Muscle layer of colon (tissue), 2 donors: ENCODE measurements around the gene PNPLA5.

Source experiments
- H3K27ac ChIP-seq: one replicate; pipeline ENCODE4 v1.7.0; 2013; ENCODE audit warnings: low read depth, mild to moderate bottlenecking, low read length, moderate library complexity
- H3K27me3 ChIP-seq, 2 donors: one replicate each; pipeline ENCODE4 v1.7.0; 2013; ENCODE audit warnings: low read length in 2 of 2, mild to moderate bottlenecking in 2 of 2; ENCODE audit not compliant: insufficient read depth in 2 of 2, control insufficient read depth in 1 of 2
- H3K36me3 ChIP-seq: one replicate; pipeline ENCODE4 v1.7.0; 2013; ENCODE audit warnings: mild to moderate bottlenecking, low read length; ENCODE audit not compliant: insufficient read depth
- H3K4me1 ChIP-seq: one replicate; pipeline ENCODE4 v1.7.0; 2013; ENCODE audit warnings: mild to moderate bottlenecking, low read length; ENCODE audit not compliant: insufficient read depth
- H3K4me3 ChIP-seq, 2 donors: one replicate each; pipeline ENCODE4 v1.7.0; 2013; ENCODE audit warnings: low read length in 2 of 2, low read depth in 1 of 2, mild to moderate bottlenecking in 1 of 2, moderate library complexity in 1 of 2
- H3K9ac ChIP-seq: one replicate; pipeline ENCODE4 v1.7.0; 2013; ENCODE audit warnings: low read length
- H3K9me3 ChIP-seq: one replicate; pipeline ENCODE4 v1.7.0; 2013; ENCODE audit warnings: mild to moderate bottlenecking, low read length
- donor health status: abdominal sarcoma.
- donor health status: Adenocarcinoma of cecum.

The PNPLA5 gene

DNA sequence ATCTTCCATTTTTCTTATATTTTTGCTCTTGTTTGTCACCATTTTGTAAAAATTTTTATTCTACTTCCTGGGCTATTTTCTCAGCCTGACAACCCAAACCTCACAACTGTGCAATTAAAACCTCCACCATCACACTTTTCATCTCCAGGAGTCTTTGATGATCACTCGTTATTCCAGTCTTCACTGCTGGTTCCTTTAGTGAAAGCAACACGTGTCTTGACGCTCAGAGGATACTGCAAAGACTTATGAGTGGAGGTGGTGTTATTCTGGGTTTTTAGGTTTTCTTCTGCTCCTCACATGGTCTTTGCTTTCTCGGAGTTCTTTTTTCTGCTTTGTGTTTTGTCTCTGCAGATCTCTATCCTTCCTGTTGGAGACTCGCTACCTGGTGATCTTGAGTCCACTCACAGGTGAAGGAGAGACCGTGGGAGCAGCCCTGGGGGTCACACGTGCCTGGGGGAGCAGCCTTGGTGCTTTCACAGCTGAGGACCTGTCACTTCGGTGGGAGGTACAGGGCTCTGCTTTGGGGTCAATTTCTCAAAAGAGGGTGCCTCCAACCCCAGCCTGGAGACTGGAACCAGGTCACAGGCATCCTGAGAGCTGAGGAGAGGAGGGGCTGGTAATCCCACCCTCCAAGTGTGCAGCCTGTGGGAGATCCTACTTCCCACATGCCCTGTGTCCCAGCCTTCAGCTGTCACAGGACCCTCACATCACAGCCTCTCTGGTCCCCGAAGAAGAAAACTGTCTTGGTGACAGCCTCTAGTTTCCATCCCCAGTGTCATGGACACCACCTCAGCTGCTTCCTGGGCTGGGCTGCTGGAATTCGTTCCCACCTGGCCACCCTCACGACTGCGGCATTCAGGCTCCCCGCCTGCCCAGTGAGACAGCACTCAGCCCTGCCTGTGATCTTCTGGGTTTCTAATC lies 40.5 kb downstream of the PNPLA5 start:
- H3K9ac ChIP-seq, result no peak overlapping the region
- H3K4me1 ChIP-seq, result no peaks in the 10 kb centered on the region
- H3K4me3 ChIP-seq, result no peak overlapping the region

DNA sequence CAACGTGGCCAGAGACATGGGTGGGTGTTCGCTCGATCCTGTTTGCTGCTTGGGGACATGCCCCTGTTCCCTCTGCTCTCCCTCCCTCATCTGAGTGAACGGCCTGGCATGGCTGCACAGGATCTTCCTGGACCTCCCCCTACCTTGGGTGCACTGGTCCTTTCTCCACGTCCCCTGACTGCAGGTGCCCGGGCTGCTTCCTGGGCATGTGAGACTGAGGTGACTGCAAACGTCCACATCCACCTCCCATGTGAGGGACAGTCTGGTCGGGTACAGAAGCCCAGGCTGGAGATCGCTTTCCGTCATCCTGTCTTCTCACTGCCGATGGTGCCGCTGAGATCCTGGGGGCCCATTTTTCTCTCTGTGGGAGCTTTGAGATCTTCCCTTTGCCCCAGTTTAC lies 41.3 kb downstream of the PNPLA5 start:
- Histone ChIP-seq H3K4me3 (no peak overlapping the region), H3K27me3 (peaks cover 0 to 5% of the 10 kb centered on the region in 2 donors), H3K36me3 (no peaks in the 10 kb centered on the region), H3K27ac (no peak overlapping the region), H3K9ac (no peak overlapping the region), H3K9me3 (no peaks in the 10 kb centered on the region), H3K4me1 (no peaks in the 10 kb centered on the region)

More for the DNA sequence above, 40.5 kb downstream of the PNPLA5 start:
- Histone ChIP-seq H3K27me3 (peaks cover 0 to 5% of the 10 kb centered on the region in 2 donors), H3K36me3 (no peaks in the 10 kb centered on the region), H3K27ac (no peak overlapping the region), H3K9me3 (no peaks in the 10 kb centered on the region)

DNA sequence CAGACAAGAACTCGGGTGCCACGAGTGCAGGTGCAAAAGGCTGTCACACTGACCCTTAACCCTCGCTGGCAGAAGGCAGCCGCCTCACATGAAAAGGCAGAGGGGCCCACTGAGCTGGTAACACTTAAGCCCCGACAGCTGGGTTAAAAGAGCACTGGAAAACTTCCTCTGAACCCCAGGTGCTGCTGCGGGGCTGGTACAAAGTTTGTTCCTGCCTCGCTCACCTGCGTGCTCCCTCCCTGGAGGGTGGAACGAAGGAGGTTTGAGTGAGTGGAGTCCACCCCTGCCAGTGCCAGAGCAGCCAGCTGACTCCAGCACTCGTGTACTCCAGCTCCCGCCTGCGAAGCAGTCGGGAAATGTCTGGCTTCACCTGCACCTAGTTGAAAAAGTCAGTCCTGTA lies 42.1 kb downstream of the PNPLA5 start:
- no peaks in the 10 kb centered on the region for H3K4me1 ChIP-seq
- H3K9ac ChIP-seq, result no peak overlapping the region
- H3K36me3 ChIP-seq, result no peaks in the 10 kb centered on the region
- no peak overlapping the region for H3K4me3 ChIP-seq
- peaks cover 0 to 5% of the 10 kb centered on the region in 2 donors for H3K27me3 ChIP-seq
- H3K9me3 ChIP-seq, result no peaks in the 10 kb centered on the region
- H3K27ac ChIP-seq, result no peak overlapping the region

DNA sequence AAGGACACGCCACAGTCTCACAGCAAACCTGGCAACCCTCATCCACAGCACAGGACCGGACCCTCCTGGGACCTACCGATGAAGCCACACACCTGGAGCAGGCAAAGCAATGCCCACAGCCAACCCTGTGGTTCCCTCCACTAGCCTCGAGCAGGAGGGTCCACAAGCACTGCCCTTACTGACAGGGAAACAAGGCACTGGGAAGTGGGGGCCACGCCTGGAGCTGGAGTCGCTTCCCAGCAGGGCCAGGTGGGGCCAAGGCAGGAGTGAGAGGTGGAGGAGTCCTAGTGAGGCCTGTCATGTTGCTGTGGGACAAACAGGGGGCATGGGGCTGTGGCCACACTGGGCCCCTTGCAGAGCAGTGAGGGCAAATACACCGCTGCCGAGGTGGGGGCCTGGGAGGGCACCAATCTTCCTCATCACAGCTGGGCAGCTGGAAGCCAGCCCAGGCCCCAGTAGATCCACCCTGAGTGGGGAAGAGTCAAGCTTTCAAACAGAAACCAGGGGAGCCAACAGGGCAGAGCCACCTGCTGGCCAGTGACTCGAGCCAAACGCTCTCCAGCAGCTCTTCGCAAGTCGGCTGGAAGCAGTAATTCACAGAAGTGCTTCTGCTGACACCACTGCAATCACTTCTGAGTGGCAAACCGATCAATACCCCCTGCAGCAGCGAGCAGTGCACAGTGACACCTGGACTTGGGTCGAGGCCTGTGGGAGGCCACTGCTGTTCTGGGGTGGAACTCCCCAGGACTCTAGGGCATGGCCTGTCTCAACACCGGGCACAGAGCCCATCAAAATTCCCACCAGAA lies 43.2 kb downstream of the PNPLA5 start:
- Histone ChIP-seq H3K27me3 (peaks cover 0 to 5% of the 10 kb centered on the region in 2 donors), H3K9me3 (no peaks in the 10 kb centered on the region), H3K4me1 (no peaks in the 10 kb centered on the region), H3K27ac (no peak overlapping the region), H3K4me3 (no peak overlapping the region), H3K9ac (no peak overlapping the region), H3K36me3 (no peaks in the 10 kb centered on the region)

DNA sequence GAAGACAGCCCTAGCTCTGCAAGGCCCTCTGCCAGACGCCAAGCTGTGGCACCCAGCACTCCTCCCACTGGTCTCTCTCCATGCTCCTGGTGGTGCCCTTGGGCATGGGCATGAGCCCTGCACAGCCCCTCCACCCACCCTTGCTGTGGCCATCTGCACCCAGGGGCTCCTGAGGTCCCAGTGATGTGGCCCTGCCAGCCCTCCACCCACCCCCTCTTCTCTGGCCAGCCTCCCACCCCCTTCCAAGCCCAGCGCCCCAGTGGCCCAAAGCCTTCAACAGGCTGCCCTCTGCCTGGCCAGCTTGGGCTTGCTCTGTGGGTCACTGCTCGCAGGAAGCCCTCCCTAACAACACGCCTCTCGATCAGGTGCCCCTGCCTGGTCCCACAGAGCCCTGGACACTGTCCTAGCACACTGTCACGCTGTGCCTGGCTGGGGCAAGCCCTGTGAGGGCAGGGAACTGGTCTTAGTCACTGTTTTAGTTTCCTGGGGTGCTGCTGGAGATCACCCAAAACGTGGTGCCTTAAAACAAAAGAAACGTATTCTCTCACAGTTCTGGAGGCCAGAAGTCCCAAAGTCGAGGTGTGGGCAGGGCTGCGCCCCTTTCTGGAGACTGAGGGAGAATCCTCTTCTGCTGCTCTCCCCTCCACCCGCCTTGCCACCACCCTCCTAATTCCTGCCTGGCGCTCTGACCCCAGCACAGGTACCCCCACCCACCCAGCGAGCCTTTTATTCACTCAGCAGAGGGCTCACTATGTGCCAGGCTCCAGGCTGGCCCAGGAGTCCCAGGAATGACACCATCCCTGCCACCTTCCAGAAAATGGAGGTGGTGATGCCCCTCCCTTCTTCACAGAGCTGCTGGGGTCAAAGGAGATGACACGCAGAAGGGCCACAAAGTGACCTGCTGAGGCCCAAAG lies 44.2 kb downstream of the PNPLA5 start:
- H3K27me3 ChIP-seq, result peaks cover 0 to 3% of the 10 kb centered on the region in 2 donors
- H3K4me1 ChIP-seq, result no peaks in the 10 kb centered on the region
- H3K4me3 ChIP-seq, result no peak overlapping the region
- H3K9ac ChIP-seq, result no peak overlapping the region
- no peak overlapping the region for H3K27ac ChIP-seq
- H3K9me3 ChIP-seq, result no peaks in the 10 kb centered on the region
- no peaks in the 10 kb centered on the region for H3K36me3 ChIP-seq

DNA sequence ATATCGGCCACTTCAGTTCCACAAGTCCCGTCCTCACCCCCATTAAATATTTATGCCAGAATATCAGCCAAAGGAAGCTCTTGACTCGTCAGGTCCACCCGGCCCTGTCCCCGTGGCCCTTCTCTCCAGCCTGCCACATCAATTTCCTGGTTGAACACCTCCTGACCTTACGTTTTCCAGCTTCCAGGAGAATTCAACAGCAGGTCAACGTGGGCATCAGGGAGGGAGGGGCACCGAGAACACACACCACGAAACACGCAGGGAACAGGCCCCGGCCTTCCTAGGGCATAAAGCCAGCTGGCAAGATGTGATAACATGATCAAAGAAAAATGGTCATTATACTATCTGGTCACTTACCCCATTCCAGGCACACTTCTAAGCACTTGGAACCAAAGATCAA lies 44.8 kb downstream of the PNPLA5 start:
- Histone ChIP-seq H3K9ac (no peak overlapping the region), H3K27ac (no peak overlapping the region), H3K36me3 (no peaks in the 10 kb centered on the region), H3K9me3 (no peaks in the 10 kb centered on the region), H3K4me3 (no peak overlapping the region), H3K4me1 (no peaks in the 10 kb centered on the region), H3K27me3 (no peaks in the 10 kb centered on the region)

DNA sequence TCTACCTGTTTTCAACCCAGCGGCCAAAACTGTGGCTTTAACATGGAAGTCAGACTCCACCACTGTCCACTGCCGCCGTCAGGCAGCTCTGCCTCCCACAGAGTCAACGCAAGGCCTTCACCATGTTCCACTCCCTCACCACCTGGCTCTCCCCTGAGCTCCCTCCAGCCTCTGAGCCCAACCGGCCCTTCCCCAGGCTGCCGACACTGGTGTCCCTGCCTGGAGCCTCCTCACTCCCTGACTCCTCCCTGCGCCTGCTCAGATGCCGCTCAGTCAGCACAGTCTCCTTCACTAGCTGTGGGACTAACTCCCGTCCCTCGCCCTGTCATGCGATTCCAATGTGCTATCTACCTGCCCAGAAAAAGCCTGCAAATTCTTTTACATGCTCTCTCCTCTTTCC lies 45.8 kb downstream of the PNPLA5 start:
- Histone ChIP-seq H3K27ac (no peak overlapping the region), H3K27me3 (no peaks in the 10 kb centered on the region), H3K36me3 (no peaks in the 10 kb centered on the region), H3K9ac (no peak overlapping the region), H3K4me3 (no peak overlapping the region), H3K4me1 (no peaks in the 10 kb centered on the region), H3K9me3 (no peaks in the 10 kb centered on the region)

DNA sequence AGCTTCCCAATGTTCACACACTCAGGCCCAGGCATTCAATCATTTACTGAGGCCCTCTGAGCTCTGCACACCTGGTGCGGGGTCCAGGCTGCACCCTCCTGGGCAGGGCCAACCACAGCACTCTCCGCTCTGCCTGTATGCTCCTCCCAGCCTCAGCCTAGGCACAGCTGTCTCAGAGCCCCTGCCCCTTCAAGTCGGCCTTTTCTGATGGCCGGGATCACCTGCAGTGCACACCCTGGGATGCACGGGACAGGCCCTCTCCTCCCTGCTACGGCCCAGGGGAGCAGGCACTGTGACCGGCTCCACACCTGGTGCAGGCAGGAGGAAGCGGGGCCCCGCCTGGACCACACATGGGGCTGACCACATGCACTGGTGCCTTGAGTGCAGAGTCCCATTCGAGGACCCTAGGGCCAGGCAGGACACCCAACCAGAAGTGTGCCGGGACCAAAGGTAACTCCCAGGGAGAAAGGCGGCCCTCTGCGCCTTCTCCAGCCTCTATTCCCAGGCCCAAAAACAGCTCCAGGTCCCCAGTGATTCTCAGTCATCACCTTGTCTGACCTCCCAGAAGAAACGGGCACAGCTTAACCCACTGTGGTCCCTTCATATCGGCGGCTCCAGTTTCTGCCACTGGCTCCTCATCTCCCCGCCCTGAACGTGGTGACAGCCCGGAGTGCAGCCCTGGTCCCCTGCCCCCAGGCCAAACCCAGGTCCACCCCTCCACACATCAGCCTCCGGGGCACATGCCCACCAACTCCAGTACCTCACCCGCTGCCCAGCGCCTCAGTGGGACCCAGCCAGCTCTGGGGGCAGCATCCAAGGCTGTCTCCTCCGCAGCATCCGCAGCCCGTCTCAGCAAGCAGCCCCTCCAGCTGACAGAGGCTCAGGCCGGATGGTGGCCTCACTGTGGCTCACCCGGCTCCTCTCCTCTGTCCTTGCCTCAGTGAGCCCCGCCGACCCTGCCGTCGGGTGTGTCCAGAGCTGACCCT lies 47.0 kb downstream of the PNPLA5 start:
- Histone ChIP-seq H3K9ac (no peak overlapping the region), H3K27ac (no peak overlapping the region), H3K4me1 (no peaks in the 10 kb centered on the region), H3K27me3 (no peaks in the 10 kb centered on the region), H3K9me3 (no peaks in the 10 kb centered on the region), H3K36me3 (no peaks in the 10 kb centered on the region), H3K4me3 (no peak overlapping the region)

DNA sequence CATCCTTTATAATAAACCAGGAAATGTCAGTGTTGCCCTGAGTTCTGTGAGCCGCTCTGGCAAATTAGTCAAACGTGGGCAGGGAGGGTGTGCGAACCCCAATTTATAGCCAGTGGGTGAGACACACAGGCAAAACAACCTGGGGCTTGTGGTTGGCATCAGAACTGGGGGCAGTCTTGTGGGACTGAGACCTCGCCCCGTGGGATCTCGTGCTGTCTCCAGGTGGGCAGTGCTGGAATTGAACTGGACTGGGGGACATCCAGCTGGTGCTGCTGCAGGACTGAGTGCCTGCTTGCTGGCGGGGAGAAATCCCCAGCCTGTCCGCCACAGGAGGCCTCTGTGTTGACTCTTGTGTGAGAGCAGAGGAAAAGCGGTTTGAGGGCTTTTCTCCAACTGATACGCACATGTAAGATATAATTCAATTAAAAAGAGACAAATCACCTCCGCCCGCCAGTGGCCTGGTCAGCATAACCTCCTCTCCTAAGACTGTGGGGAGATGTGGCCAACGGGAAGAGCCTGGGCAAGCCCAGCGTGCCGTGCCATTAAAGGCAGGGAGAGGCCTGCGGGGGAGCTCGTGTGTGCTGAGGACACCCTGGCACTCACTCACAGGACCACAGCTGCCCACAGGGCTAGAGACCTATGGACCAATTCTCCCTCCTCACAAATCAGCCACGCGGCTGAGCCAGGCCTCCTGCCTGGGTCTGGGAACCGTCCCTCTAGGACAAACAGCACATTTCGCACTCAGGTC lies 47.9 kb downstream of the PNPLA5 start:
- H3K4me1 ChIP-seq, result no peaks in the 10 kb centered on the region
- H3K4me3 ChIP-seq, result no peak overlapping the region
- H3K9ac ChIP-seq, result no peak overlapping the region
- H3K27me3 ChIP-seq, result no peaks in the 10 kb centered on the region
- no peaks in the 10 kb centered on the region for H3K36me3 ChIP-seq
- H3K9me3 ChIP-seq, result no peaks in the 10 kb centered on the region
- no peak overlapping the region for H3K27ac ChIP-seq

DNA sequence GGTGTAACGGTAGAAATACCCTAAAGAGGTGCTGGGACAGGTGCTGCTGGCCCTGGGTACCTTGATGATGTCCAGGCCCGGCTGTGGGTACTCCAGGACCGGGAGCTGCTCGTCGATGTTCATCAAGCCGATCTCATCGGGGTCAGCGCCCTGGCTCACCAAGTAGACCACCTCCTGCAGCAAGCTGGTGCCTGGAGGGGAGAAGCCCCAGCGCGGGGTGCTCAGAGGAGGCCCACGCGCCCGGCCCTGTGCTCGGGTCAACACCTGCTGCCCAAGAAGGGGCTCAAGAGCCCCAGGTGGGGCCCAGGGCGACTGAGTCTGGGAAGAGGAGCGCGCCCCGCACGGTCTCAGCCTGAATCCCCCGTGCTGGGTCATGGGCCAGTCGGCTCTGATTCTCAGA lies 50.1 kb downstream of the PNPLA5 start:
- Histone ChIP-seq H3K4me3 (no peak overlapping the region), H3K36me3 (no peaks in the 10 kb centered on the region), H3K9me3 (no peaks in the 10 kb centered on the region), H3K27me3 (no peaks in the 10 kb centered on the region), H3K4me1 (no peaks in the 10 kb centered on the region), H3K27ac (no peak overlapping the region), H3K9ac (no peak overlapping the region)
